Measurements from ENCODE around the gene MYO1F.
"Not testable (repeated sequence)": the region's sequence is repeated elsewhere in the genome, so short reads cannot be mapped to it uniquely, and the experiment has no call there.

DNA sequence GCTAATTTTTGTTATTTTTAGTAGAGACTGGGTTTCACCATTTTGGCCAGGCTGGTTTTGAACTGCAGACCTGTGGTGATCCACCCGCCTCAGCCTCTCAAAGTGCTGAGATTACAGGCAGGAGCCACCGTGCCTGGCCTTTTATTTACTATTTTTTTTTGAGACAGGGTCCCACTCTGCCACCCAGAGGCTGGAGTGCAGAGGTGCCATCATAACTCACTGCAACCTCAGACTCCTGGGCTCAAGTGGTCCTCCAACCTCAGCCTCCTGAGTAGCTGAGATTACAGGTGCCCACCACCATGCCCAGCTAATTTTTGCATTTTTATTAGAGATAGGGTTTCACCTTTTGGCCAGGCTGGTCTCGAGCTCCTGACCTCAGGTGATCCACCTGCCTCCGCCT, 45.6 kb upstream of the MYO1F start:
- TF ChIP-seq YY1 (IDR thresholded peaks at IDR 0.05; ENCODE audit: low read depth); ZBTB7A (IDR thresholded peaks at IDR 0.05; ENCODE audit: low read depth); CEBPB (IDR thresholded peaks at IDR 0.05); EP300 (IDR thresholded peaks at IDR 0.05; ENCODE audit: borderline replicate concordance): not testable (repeated sequence)

Data from Ishikawa (cell line).